A673 (cell line): ENCODE results near the gene TIMP1.

ENCODE experiments used
- CTCF ChIP-seq: fragments of 300-800, 200-600 bp; sonication (generic); conservative IDR thresholded peaks from 2 replicates; pipeline ENCODE4 v1.5.1; 2017; ENCODE audit warnings: low read depth, mild to moderate bottlenecking, antibody characterized with exemption, low read length, moderate library complexity, mixed read lengths
- EZH2 ChIP-seq: fragments of 200-600 bp; sonication (generic); IDR thresholded peaks from 2 replicates; pipeline ENCODE4 v1.6.1; 2017; ENCODE audit warnings: borderline replicate concordance, low read depth, mild to moderate bottlenecking, mixed read lengths, antibody characterized with exemption, low read length; ENCODE audit not compliant: poor library complexity, severe bottlenecking

DNA sequence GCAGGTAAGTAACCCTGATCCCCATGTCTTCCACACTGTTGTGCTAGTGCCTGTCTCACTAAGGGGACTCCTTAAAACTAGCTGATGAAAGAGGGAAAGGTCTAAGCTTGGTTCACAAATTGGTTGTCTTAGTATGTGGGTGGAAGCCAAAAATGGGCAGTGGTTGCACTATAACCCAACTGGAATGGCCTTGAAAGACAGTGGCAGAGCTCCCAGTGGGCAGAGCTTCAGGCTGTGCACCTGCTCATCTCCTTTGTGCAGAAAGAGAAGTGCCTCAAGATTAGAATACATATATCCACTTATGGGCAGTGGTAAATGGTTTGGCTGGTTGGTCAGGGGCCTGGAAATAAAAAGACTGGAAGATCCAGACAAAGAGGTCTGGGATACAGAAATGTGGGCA is 30.2 kb downstream of the TIMP1 start:
- TF ChIP-seq CTCF (no peak), EZH2 (no peak)
